Kasumi-1 (cell line): ENCODE measurements around the gene CSRP2.

Experiments
- DNase-seq, 2 experiments: peaks; one replicate each; lab custom pipeline; 2025; lab: John Stamatoyannopoulos, UW

Gene CSRP2

DNA sequence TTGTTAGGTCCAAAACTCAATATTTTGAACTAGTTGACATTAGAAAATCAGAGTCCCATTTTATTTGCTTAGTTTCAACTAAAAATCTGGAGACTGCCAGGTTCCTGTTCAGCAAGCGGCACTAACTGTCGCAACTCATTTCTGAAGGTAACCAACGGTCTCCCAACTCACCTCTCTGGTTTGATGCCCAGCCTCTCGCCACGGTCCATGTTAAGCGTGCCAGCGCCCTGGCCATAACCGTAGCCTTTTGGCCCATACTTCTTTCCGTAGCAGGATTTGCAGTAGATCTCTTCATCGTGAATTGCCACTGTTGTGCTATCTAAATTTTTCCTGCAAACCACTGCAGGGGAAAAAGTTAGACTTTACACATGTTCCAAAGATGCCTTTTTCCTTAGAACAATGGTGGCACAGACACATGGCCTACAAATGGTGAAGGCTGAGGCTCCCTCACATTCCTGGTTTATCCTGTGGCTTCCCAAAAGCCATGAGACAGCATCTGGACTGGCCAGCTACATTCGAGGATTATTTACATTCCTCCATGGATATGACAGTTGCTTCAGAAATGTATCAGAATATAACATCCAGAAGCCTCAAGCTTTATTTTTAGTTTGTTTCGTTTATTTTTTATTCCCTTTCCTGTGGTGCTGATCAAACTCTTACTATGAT is 15.7 kb downstream of the CSRP2 start:
- DNase-seq = no peak

DNA sequence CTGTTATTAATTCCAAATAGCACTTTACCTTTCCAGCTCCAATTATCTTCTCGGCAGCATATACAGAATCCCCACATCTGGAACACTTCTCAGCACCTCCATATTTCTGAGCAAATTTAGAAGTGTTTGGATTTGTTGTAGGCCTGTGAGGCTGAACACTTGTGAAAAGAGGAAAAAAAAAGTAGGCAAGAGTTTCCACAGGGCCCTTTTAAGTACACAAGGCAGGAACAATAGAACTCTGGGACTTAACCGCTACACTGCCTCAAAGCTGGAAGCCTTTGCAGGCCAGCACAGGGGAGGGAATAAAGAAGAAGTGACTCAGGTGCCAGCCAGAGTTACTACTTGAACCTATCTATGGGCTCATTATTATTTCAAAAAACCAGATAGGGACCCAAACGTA is 18.6 kb downstream of the CSRP2 start:
- no peak for DNase-seq

DNA sequence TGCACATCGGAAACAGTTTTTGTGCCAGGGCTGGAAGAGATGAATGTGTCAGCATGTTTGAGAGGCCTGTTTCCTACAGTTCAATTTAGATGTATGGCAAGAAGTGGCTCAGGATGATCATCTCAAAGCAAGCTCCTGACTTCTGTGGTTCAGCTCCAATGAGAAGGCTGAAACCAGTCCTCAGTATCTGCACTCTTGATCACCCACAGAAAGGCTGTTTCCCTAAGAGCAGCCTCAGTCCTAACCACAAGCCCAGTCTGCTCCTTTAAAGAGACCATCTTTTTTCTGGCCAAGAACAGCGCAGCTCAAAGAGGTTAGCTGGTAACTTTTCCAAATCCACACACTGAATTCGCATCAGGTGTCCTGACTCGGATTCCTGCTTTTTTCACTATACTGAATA is 19.2 kb downstream of the CSRP2 start:
- DNase-seq = peak in 1 of 2 experiments; percentile 8

DNA sequence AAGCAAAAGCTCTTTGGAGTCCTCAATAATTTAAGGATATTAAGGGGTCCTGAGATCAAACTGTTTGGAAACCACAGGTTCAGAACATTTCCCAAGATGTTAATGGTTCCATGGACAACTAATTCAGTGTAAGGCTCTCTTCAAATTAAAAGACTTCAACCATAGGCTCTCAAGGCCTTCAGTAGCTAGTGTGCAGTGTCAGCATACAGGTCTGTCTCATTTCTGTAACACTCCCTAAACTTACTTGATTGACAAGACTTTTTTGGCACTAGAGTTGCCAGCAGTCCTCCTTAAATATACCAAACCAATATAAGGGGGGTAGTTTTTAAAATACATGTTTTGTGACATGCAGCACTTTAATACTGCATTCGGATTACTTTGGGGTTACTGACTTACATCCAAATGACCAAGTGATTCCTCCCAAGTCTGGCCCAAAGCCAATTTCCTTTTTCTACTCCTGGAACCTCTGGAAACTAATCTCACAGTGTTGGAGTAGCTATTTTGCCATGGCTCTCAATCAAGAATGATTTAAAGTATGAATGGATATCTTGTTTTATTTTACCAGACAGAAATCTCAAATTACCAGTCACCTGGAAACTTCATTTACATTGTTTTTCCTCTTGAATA is 22.7 kb downstream of the CSRP2 start:
- no peak for DNase-seq

DNA sequence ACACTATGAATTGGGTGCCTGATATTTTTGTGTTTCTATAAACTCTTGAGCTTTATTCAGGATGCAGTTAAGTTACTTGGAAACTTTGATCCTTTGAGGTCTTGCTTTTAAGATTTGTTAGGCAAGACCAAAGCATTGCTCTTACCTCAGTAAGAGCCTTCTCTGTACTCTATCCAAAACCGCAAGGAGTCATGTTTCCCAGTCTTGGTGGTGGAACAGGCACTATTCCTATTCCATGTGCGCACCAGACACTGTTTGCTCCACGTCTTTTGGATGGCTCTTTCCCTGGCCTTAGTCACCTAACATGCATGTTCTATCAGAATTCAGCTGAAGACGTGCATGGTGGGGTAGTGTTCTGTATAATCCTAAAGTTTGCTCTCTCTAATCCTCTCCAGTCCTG is 23.5 kb downstream of the CSRP2 start:
- DNase-seq = no peak

DNA sequence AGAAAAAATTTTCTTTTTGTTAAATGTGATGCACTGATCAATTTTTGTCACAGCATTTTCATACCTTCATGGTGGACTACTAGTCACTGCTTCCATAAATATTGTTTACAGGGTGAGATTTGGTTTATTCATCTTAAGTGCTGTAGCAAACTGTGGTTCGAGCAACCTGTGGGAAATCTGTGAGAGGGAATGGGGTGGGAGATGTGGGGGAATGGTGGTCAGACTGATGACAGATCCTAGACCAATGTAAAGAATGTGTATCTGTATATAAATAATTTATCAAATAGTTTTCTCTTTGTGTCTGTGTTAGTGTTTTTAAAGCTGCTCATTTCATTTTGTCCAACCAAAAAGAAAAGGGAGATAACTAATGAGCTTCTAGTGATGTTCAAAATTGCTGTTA is 26.7 kb downstream of the CSRP2 start:
- no peak for DNase-seq

DNA sequence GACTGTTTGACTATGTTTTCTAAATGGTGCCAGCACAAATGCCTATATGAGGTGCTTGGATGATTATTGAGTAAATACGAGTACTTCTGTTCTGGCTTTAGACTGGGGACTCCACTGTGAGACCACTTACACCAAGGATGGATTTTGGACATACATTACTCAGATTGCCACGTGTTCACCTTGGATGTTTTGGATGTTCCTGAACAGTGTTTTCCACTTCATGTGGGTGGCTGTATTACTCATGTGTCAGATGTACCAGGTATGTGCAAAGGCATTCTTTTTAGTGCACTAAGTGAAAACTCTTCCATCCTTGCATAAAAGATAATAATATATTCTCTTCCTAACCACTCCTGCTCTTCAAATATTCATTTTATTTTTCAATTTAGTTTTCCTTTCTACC is 30.7 kb downstream of the CSRP2 start:
- DNase-seq = no peak

DNA sequence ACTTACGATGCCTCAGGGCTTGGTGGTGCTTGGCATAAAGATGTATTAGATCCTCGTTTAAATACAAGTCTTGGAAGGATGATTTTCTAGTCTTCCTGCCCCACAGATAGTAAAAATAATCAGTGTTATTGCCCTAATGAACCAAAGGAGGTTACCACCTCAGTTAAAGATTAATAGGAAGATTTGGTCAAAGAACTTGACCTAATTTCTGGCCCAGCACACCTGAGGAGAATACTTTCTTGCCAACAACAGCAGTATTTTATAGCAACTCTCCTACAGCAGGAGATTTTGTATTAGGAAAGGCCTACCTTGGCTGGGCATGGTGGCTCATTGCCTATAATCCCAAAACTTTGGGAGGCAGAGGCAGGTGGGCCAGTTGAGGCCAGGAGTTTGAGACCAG is 31.6 kb downstream of the CSRP2 start:
- no peak for DNase-seq

DNA sequence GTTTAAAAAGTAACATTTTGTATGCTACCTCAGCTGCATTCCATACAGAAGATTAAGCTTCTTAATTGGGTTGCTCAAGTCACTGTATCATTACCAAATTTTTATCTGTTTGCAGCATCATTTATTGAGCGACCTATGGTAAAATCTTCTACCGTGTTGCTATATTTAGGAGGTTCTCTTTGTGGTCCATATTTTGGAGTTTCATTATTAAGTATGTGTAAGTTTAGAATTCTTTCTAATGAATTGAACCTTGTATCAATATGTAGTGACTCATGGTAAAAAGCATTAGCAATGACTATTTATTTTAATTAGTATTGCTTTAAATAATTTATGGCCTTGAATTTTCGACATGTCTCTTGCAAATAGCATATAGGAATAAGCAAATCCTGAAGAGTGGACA is 42.2 kb downstream of the CSRP2 start:
- DNase-seq = no peak

DNA sequence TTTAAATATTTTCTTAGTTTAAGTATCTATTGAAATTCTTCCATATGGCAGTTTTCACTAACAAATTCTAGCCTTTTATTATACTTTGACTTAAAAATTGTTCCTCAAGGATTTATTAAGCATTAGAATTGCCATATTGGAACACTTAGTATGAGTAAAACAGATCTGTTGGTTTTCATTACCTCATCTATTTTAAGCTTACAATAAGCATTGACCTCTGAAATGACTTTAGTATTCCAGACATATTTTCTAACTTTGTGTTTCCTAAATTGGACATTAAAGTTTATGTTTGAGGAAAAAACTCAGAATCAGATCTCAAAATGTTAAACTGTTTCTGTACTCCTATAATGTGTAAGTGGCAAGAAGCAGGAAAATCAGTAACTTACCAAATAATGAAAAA is 48.4 kb downstream of the CSRP2 start:
- no peak for DNase-seq

DNA sequence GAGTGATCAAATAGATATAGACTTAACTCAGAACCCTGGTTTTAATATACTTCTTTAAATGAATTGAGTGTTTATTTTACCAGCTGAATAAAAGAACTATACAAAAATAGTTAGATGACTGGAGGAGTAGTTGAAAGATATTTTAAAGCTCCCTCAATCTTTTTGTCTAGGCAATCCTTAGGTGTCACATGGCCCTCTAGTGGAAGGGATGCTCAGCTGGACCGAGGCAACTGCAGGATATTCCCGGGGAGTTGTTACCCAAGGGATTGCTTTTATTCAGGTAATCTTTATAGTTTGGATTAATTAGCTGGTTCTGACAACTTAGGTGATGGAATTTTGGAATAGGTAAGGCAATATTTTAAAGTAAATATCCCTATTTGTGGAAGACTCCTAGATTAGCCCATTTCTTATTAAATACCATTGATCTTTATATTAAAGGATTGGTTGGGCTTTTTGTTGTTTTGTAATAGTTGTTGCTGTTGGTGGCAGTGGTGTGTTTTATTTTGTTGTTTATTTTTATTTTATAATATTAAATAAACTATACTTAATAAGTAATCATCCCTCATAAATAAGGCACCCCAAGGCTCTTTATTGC is 57.8 kb downstream of the CSRP2 start:
- DNase-seq = peak; percentile 38 to 55

DNA sequence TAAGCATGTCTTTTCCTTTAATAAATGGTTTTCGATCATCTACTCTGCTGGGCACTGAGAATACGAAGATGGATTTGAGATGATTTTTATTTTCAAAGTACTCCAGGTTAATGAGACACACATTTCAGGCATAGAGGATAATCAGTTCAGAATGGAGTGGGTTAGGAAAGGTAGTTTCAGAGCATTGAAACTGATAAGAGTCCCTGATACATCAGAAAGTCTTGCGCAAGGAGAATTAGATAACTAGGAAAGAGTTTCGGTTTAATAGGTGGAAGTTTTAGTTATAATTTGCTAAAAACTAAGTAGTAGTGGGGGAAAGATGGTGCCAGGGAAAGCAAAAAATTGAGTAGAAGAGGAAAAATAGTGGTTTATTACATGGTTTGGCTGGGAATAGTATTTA is 64.8 kb downstream of the CSRP2 start:
- DNase-seq = no peak

DNA sequence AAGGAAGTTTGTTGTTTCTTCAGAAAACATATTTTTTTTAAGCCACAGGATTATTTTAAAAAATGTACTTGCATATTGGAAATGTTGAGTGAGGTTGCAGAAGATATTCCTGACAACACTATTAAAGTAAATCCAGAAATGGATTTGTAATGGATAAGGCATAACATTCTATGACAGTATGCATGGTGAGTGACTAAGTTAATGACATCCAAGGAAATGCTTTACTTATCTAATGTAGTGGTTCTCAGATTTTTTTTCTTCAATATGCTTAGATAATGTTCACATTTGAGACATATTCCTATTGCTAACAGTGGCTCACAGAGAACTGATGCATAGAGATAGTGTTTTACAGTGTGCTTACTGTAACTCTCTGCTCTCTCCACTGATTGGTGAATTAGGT is 65.6 kb downstream of the CSRP2 start:
- no peak for DNase-seq

DNA sequence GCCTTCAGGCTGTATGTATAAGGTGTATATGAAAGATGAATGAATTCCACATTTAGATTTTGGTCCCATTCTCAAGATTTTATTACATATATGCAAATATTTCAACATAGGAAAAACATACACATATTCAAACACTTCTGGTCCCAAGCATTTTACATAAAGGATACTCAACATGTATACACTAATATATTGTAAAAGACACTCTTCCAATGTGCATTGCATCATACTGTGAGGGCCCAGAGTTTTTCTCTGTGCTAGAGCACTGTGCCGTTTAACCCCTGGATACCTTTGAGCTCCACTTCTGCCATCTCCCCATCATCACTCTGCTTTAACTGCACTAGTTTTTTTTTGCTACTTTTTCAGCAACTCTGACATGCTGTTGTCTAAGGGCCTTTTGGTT is 66.8 kb downstream of the CSRP2 start:
- no peak for DNase-seq

DNA sequence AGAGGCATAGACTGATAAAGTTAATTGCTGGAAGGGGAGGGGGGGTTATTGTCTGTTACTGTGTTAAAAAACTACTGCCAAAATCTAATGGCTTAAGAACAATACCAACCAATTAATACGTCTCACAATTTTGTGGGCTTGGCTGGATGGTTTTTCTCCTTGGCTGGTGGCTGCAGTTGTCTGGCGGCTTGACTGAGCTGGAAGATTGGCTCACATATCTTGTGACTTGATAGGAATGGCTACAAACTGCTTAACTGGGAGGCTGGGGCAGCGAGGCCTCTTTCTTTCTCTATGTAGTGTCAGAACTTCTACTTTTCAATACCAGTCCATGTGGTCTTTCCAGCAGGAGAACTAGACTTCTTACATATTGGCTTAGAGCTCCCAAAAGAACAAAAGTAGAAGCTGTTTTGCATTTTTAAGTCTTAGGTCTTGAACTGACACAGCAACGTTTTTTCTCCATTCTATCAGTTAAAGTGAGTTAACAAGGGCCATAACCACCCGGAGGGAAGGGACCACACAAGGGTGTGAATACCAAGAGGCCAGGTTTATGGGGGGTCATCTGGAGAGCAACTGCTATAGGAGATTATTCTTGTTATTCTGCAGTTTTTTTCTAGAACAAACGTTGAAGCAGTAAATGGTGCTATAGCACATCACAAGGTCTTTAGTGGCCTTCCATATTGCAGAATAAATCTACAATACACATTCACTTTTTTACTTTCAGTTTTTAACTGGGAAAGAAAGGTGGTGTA is 68.0 kb downstream of the CSRP2 start:
- no peak for DNase-seq
